Vagina (tissue), 2 donors: ENCODE measurements around the gene EFCC1. TPM values are rescaled to one million over a fixed set of nuclear protein-coding genes. Genes with fewer than 3 reads are reported as not detected.

Source experiments
- DNase-seq, 2 donors: peaks; one replicate each; pipeline ENCODE4 v3.0.0-alpha.2; 2017; ENCODE audit errors: extremely low spot score in 2 of 2
- H3K27ac ChIP-seq: fragments of 200-600 bp; sonication (generic); one replicate; pipeline ENCODE4 v1.5.1; 2019
- H3K27me3 ChIP-seq: fragments of 200-600 bp; sonication (generic); one replicate; pipeline ENCODE4 v1.5.1; 2019
- H3K36me3 ChIP-seq, 2 donors: fragments of 200-600 bp; sonication (generic); one replicate each; pipeline ENCODE4 v1.5.1; 2017 to 2019
- H3K4me1 ChIP-seq: fragments of 200-600 bp; sonication (generic); one replicate; pipeline ENCODE4 v1.5.1; 2019
- H3K4me3 ChIP-seq, 2 donors: fragments of 200-600 bp; sonication (generic); 1 replicate in 1 of 2; 2 replicates in 1 of 2; pipeline ENCODE4 v1.5.1; 2016 to 2019
- H3K9me3 ChIP-seq: fragments of 200-600 bp; sonication (generic); one replicate; pipeline ENCODE4 v1.5.1; 2019
- POLR2A ChIP-seq, 2 donors: fragments of 450-650 bp; IDR thresholded peaks; one replicate each; pipeline ENCODE4 v1.6.1; 2017; ENCODE audit warnings: antibody characterized with exemption in 2 of 2, mild to moderate bottlenecking in 2 of 2, moderate library complexity in 2 of 2
- POLR2AphosphoS5 ChIP-seq, 2 donors: sonication (generic); formaldehyde crosslinking; IDR thresholded peaks; one replicate each; pipeline ENCODE4 v1.9.0; 2017; ENCODE audit warnings: antibody characterized with exemption in 2 of 2, mild to moderate bottlenecking in 2 of 2, low read depth in 1 of 2; ENCODE audit not compliant: insufficient read depth in 1 of 2
- intact Hi-C: fragments of 100-400 bp; cut with DNase I; formaldehyde crosslinking; loops from one replicate; pipeline ENCODE4 v1.15.1; 2023
- total RNA-seq: library from RNA; depleted of rRNA; stranded (reverse); fragments of >200 nt; gene quantifications from one replicate; pipeline ENCODE4 v1.2.3, GENCODE V29; 2016
- TF ChIP-seq, protein P1 (sequence below), 3 experiments: fragments of 450-650 bp in 2 of 3; fragments of 200-600 bp in 1 of 3; sonication (generic) in 1 of 3; IDR thresholded peaks; one replicate each; pipeline ENCODE4 v1.5.1; 2017 to 2019; ENCODE audit warnings: antibody characterized with exemption in 3 of 3, mild to moderate bottlenecking in 2 of 3, moderate library complexity in 2 of 3

The EFCC1 gene, protein sequence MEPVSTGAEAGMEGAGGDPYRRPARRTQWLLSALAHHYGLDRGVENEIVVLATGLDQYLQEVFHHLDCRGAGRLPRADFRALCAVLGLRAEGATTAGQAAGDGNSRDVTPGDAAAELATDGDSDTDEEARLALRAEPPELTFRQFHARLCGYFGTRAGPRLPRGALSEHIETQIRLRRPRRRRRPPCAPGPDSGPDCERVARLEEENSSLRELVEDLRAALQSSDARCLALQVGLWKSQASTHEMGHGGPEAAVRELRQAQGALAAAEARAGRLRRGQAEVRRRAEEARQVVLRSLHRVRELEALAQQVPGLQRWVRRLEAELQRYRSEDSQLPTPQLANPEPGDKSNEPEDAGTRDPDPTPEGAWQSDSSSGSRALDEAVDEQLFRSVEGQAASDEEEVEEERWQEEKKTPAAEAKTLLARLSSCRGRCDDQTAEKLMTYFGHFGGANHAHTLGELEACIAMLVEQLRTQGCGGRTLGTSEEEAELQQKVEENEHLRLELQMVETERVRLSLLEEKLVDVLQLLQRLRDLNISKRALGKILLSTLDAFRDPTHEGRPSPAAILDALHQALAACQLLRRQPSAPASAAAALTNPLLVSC
- total RNA-seq, result 3.7 TPM

DNA sequence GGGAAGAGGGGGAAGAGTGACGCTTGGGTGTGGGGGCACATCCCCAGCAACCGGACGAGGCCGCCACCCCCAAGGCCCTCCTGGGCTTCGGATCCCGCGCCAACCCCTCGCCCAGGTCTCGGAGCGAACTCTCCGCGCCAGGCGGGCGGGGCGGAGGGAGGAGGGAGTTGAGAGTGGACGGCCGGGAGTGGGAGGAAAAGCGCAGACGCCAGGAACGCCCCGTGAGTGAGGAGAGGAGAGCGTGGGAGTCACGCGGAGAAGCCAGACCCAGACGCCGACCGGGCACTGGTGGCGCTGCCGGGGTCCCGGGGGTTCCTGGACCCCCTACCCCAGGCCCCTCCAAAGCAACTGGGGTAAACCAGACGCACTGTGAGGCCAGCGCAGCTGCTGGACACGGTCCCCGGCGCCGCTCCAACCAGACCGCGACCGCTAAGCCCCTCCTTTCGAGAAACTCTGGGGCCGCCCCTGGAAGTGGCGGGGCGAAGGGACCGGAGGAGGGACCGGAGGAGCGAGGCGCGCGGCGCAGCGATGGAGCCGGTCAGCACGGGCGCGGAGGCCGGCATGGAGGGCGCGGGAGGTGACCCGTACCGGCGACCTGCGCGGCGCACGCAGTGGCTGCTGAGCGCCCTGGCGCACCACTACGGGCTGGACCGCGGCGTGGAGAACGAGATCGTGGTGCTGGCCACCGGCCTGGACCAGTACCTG lies at the start of gene EFCC1:
Gene EFCC1 (plus strand): TSS at position 204 of the 705 bp plus-strand sequence. CDS start 325 bp downstream, at position 529.
- Histone ChIP-seq H3K27me3 (peaks cover 11% of the 10 kb centered on the region), H3K27ac (peak within 1 kb of the TSS; percentile 70), H3K4me3 (peak within 1 kb of the TSS; percentile 40 to 54), H3K9me3 (no peaks in the 10 kb centered on the region), H3K4me1 (peaks cover 48% of the 10 kb centered on the region), H3K36me3 (no peaks in the 10 kb centered on the region)
- no peak for TF ChIP-seq POLR2A (IDR thresholded peaks at IDR 0.05)
- TF ChIP-seq POLR2AphosphoS5 (IDR thresholded peaks at IDR 0.05; ENCODE audit: insufficient read depth in 1 of 2, low read depth in 1 of 2), result peak in 1 of 2 donors; percentile 75
- TF ChIP-seq, protein P1, sequence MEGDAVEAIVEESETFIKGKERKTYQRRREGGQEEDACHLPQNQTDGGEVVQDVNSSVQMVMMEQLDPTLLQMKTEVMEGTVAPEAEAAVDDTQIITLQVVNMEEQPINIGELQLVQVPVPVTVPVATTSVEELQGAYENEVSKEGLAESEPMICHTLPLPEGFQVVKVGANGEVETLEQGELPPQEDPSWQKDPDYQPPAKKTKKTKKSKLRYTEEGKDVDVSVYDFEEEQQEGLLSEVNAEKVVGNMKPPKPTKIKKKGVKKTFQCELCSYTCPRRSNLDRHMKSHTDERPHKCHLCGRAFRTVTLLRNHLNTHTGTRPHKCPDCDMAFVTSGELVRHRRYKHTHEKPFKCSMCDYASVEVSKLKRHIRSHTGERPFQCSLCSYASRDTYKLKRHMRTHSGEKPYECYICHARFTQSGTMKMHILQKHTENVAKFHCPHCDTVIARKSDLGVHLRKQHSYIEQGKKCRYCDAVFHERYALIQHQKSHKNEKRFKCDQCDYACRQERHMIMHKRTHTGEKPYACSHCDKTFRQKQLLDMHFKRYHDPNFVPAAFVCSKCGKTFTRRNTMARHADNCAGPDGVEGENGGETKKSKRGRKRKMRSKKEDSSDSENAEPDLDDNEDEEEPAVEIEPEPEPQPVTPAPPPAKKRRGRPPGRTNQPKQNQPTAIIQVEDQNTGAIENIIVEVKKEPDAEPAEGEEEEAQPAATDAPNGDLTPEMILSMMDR (IDR thresholded peaks at IDR 0.05), result no peak
- no peak for DNase-seq
- intact Hi-C loops, result no loop called here

DNA sequence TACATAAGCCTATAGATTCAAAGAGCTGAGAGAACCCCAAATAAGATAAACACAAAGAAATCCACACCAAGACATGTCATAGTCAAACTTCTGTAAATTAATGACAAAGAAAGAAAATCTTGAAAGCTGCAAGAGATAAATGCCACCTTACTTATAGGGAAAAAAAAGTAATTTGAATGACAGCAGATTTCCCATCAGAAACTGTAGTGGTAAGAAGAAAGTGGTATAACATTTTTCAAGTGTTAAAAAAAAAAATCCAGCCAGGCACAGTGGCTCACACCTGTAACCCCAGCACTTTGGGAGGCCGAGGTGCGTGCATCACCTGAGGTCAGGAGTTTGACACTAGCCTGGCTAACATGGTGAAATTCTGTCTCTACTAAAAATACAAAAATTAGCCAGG lies 44.7 kb upstream of the EFCC1 start:
- H3K27me3 ChIP-seq, result no peaks in the 10 kb centered on the region
- no peak overlapping the region for H3K4me3 ChIP-seq
- no peaks in the 10 kb centered on the region for H3K36me3 ChIP-seq
- no peaks in the 10 kb centered on the region for H3K4me1 ChIP-seq
- TF ChIP-seq, protein P1 (IDR thresholded peaks at IDR 0.05), result no peak
- intact Hi-C loops, result no loop called here
- no peaks in the 10 kb centered on the region for H3K9me3 ChIP-seq
- no peak overlapping the region for H3K27ac ChIP-seq
- no peak for DNase-seq

DNA sequence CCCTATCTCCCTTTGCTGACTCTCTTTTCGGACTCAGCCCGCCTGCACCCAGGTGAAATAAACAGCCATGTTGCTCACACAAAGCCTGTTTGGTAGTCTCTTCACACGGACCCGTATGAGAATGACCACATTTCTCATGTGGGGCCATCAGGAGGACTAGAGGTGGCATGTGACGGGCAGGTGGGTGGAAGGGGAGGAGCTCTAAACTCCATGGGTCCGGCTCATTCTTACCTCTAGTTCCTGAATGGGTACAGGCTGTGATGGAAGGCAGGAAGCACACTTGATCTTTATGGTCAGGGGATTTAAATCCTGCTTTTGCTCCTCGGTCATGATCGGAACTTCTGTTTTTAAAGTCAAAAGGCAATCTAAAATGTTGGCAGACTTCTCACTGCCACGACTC lies 35.8 kb upstream of the EFCC1 start:
- intact Hi-C loops, result no loop called here
- TF ChIP-seq, protein P1 (IDR thresholded peaks at IDR 0.05), result no peak
- TF ChIP-seq POLR2A (IDR thresholded peaks at IDR 0.05) (no peak), POLR2AphosphoS5 (IDR thresholded peaks at IDR 0.05; ENCODE audit: insufficient read depth in 1 of 2, low read depth in 1 of 2) (no peak)

GRCh38 chr3:128965818-128966217 lies 35.3 kb upstream of the EFCC1 start:
- no peaks in the 10 kb centered on the region for H3K4me1 ChIP-seq
- H3K27me3 ChIP-seq, result no peaks in the 10 kb centered on the region
- H3K9me3 ChIP-seq, result no peaks in the 10 kb centered on the region
- no peak overlapping the region for H3K27ac ChIP-seq
- peak in 1 of 2 donors; percentile 44 for TF ChIP-seq POLR2AphosphoS5 (IDR thresholded peaks at IDR 0.05; ENCODE audit: insufficient read depth in 1 of 2, low read depth in 1 of 2)
- TF ChIP-seq POLR2A (IDR thresholded peaks at IDR 0.05), result no peak
- intact Hi-C loops, result no loop called here
- H3K36me3 ChIP-seq, result no peaks in the 10 kb centered on the region
- DNase-seq, result no peak
- H3K4me3 ChIP-seq, result no peak overlapping the region

More for the DNA sequence above, 35.8 kb upstream of the EFCC1 start:
- no peaks in the 10 kb centered on the region for H3K9me3 ChIP-seq
- H3K27ac ChIP-seq, result no peak overlapping the region
- no peaks in the 10 kb centered on the region for H3K4me1 ChIP-seq
- no peak for DNase-seq
- no peaks in the 10 kb centered on the region for H3K27me3 ChIP-seq
- H3K36me3 ChIP-seq, result no peaks in the 10 kb centered on the region
- no peak overlapping the region for H3K4me3 ChIP-seq

- Histone ChIP-seq H3K4me3 (no peak overlapping the region), H3K36me3 (no peaks in the 10 kb centered on the region), H3K4me1 (no peaks in the 10 kb centered on the region), H3K9me3 (no peaks in the 10 kb centered on the region), H3K27me3 (no peaks in the 10 kb centered on the region), H3K27ac (no peak overlapping the region)
- intact Hi-C loops, result no loop called here
- TF ChIP-seq POLR2A (IDR thresholded peaks at IDR 0.05) (no peak), POLR2AphosphoS5 (IDR thresholded peaks at IDR 0.05; ENCODE audit: insufficient read depth in 1 of 2, low read depth in 1 of 2) (no peak)
- TF ChIP-seq, protein P1 (IDR thresholded peaks at IDR 0.05), result no peak
- no peak for DNase-seq
Observed at GRCh38 chr3:128967748-128968355, 33.3 kb upstream of the EFCC1 start.
